Suprapubic skin (tissue), 4 donors: ENCODE measurements around the gene SPATA20. TPM values are rescaled to one million over a fixed set of nuclear protein-coding genes. Genes with fewer than 3 reads are reported as not detected.
A peak's percentile ranks its signal among the peaks of the same experiment; 100 is the strongest.

Experiments
- DNase-seq, 2 donors: peaks; one replicate each; pipeline ENCODE4 v3.0.0-alpha.2; 2019; ENCODE audit warnings: low spot score in 2 of 2
- H3K27ac ChIP-seq: fragments of 200-600 bp; sonication (generic); one replicate; pipeline ENCODE4 v1.5.1; 2019
- H3K27me3 ChIP-seq: fragments of 200-600 bp; sonication (generic); one replicate; pipeline ENCODE4 v1.5.1; 2019
- H3K36me3 ChIP-seq: fragments of 200-600 bp; sonication (generic); one replicate; pipeline ENCODE4 v1.5.1; 2019
- H3K4me1 ChIP-seq: fragments of 200-600 bp; sonication (generic); one replicate; pipeline ENCODE4 v1.5.1; 2019
- H3K4me3 ChIP-seq: fragments of 200-600 bp; sonication (generic); one replicate; pipeline ENCODE4 v1.5.1; 2019; ENCODE audit warnings: mild to moderate bottlenecking
- H3K9me3 ChIP-seq: fragments of 200-600 bp; sonication (generic); one replicate; pipeline ENCODE4 v1.5.1; 2019
- EP300 ChIP-seq: sonication (generic); formaldehyde crosslinking; IDR thresholded peaks from one replicate; pipeline ENCODE4 v1.6.1; 2017; ENCODE audit warnings: antibody characterized with exemption
- POLR2A ChIP-seq, 2 donors: fragments of 450-650 bp; IDR thresholded peaks; one replicate each; pipeline ENCODE4 v1.6.1; 2017; ENCODE audit warnings: antibody characterized with exemption in 2 of 2, mild to moderate bottlenecking in 2 of 2, moderate library complexity in 2 of 2
- POLR2AphosphoS5 ChIP-seq, 3 donors: sonication (generic); formaldehyde crosslinking; IDR thresholded peaks; one replicate each; pipeline ENCODE4 v1.6.1; 2017; ENCODE audit warnings: antibody characterized with exemption in 3 of 3
- WGBS: methylation state at CpG from one replicate; pipeline ENCODE4 v1.1.5; 2018; 5-methylcytosine and 5-hydroxymethylcytosine counted together
- total RNA-seq, 4 donors: library from RNA; depleted of rRNA; stranded (reverse); fragments of >200 nt; gene quantifications; one replicate each; pipeline ENCODE4 v1.1.0, GENCODE V29; 2016
- TF ChIP-seq, protein P1 (sequence below), 2 donors: fragments of 200-600 bp in 1 of 2; fragments of 450-650 bp in 1 of 2; sonication (generic) in 1 of 2; IDR thresholded peaks; one replicate each; pipeline ENCODE4 v1.5.1; 2016 to 2019; ENCODE audit warnings: antibody characterized with exemption in 2 of 2, mild to moderate bottlenecking in 1 of 2, moderate library complexity in 1 of 2

SPATA20 gene
- total RNA-seq, 4 donors from 2014 or later, result 36.5 to 75.4 (median 50.9) TPM

DNA sequence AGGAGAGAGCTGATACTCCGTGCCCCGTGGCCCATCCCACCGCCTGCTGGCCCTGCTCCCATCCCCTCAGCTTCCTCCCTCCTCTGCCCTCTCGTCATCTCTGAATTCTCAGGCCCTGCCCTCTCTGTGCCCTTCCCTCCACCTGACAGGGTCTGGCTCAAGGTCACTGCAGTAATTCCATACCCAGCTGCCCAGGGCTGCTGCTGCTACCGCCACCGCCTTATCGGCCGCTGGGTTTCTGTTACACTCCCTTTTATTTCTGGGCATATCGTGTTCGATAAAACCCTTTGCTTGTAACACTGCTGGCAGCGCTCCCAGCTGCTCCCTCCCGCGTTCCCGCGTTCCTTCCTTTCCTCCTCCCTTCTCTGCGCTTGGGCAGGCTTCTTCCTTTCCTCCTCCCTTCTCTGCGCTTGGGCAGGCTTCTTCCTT is 13.2 kb upstream of the SPATA20 start:
- peak overlapping the region; percentile 51 for H3K4me3 ChIP-seq
- 2% methylated on average over 17 of the region's 17 CpGs for WGBS
- H3K36me3 ChIP-seq, result no peaks in the 10 kb centered on the region
- H3K27ac ChIP-seq, result peak overlapping the region; percentile 78
- H3K4me1 ChIP-seq, result peaks cover 44% of the 10 kb centered on the region
- TF ChIP-seq, protein P1, sequence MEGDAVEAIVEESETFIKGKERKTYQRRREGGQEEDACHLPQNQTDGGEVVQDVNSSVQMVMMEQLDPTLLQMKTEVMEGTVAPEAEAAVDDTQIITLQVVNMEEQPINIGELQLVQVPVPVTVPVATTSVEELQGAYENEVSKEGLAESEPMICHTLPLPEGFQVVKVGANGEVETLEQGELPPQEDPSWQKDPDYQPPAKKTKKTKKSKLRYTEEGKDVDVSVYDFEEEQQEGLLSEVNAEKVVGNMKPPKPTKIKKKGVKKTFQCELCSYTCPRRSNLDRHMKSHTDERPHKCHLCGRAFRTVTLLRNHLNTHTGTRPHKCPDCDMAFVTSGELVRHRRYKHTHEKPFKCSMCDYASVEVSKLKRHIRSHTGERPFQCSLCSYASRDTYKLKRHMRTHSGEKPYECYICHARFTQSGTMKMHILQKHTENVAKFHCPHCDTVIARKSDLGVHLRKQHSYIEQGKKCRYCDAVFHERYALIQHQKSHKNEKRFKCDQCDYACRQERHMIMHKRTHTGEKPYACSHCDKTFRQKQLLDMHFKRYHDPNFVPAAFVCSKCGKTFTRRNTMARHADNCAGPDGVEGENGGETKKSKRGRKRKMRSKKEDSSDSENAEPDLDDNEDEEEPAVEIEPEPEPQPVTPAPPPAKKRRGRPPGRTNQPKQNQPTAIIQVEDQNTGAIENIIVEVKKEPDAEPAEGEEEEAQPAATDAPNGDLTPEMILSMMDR (IDR thresholded peaks at IDR 0.05), result no peak
- no peak for TF ChIP-seq POLR2AphosphoS5 (IDR thresholded peaks at IDR 0.05)
- TF ChIP-seq POLR2A (IDR thresholded peaks at IDR 0.05), result no peak
- TF ChIP-seq EP300, result no peak
- H3K27me3 ChIP-seq, result peaks cover 36% of the 10 kb centered on the region
- no peaks in the 10 kb centered on the region for H3K9me3 ChIP-seq
- DNase-seq, result no peak

DNA sequence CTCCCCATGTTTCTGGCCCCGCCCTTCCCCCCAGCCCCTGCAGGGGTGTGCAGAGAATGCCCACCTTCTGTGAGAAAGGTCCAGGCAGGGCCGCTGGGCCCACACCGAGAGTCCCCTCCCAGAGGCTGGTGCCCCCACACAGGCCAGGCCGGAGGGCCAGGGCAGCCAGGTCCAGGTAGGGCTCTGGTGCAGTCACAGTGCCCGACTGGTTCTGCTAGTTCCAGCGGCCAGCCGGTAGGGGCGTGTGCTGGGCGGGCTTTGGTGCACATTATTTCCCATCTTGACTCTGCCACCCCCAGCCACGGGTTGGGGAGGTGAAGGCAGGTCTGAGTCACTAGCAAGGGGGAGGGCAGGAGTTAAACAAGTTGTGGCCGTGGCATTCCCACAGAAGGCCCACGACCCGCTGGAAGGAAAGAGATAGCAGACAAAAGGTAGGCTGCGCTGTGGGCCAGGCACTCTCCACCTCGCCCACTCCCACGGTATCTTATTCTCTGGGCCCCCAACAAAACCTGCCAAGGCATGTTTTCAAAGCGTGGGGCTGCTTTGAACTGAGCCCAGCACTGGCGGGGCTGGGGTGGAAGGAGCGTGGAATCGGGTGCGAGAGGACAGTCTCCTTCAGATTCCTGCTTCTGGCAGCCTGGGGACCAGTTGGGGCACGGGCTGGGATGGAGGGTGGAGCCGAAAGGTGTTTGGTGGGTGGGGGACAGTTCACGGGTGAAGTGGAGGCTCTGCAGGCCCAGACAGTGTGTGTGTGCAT is 12.6 kb upstream of the SPATA20 start:
- 39% methylated on average over 21 of the region's 24 CpGs for WGBS
- H3K27me3 ChIP-seq, result peaks cover 32% of the 10 kb centered on the region

DNA sequence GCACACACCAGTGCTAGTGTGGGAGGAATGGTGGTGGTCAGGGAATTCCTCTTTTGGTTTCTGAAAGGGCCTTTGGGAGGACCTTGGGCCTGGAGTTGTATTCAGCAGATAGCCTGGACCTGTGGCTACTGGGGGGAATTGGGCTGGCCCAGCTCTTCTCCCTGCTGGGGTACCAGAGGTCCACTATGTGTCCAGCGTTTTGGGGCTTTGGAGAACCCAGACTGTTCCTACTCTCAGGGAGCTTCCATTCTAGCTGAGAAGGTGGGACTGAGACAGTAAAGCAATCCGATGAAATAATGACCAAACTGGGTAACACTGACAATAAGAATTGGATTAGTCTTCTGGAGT is 12.0 kb upstream of the SPATA20 start:
- DNase-seq, result no peak
- Histone ChIP-seq H3K36me3 (no peaks in the 10 kb centered on the region), H3K4me3 (peak overlapping the region; percentile 51), H3K27ac (peak overlapping the region; percentile 78), H3K9me3 (no peaks in the 10 kb centered on the region), H3K27me3 (peaks cover 28% of the 10 kb centered on the region), H3K4me1 (peaks cover 53% of the 10 kb centered on the region)
- TF ChIP-seq EP300 (no peak), POLR2A (IDR thresholded peaks at IDR 0.05) (no peak), POLR2AphosphoS5 (IDR thresholded peaks at IDR 0.05) (no peak)
- TF ChIP-seq, protein P1 (IDR thresholded peaks at IDR 0.05), result no peak
- 65% methylated on average over 2 of the region's 2 CpGs for whole genome bisulfite sequencing

More for the DNA sequence above, 12.6 kb upstream of the SPATA20 start:
- peaks cover 48% of the 10 kb centered on the region for H3K4me1 ChIP-seq
- H3K27ac ChIP-seq, result peak overlapping the region; percentile 78
- H3K4me3 ChIP-seq, result peak overlapping the region; percentile 51
- H3K36me3 ChIP-seq, result no peaks in the 10 kb centered on the region
- no peak for DNase-seq
- no peaks in the 10 kb centered on the region for H3K9me3 ChIP-seq
- TF ChIP-seq, protein P1 (IDR thresholded peaks at IDR 0.05), result peak; percentile 13 to 32
- TF ChIP-seq POLR2A (IDR thresholded peaks at IDR 0.05), result no peak

DNA sequence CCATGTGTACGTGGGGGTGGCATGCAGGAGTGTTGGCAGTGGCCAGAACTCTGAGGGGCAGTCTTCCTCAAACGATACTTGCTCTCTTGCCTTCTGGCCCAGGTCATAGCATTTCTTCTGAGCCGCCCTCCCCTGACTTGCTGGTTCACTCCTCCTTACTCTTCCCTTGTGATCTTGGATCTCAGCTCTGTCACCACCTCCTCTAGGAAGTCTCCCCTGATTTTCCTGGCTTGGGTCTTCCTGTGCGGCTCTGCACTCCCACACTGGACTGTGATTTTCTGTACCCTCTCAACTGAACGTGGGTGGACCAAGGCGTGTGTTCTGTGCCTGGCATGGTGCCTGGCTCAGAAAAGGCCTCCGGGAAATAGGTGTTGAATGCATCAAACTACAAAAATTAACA is 11.6 kb upstream of the SPATA20 start:
- Histone ChIP-seq H3K27me3 (peaks cover 26% of the 10 kb centered on the region), H3K4me3 (no peak overlapping the region), H3K36me3 (no peaks in the 10 kb centered on the region), H3K27ac (no peak overlapping the region), H3K9me3 (no peaks in the 10 kb centered on the region), H3K4me1 (peaks cover 58% of the 10 kb centered on the region)
- TF ChIP-seq, protein P1 (IDR thresholded peaks at IDR 0.05), result no peak
- no peak for TF ChIP-seq POLR2AphosphoS5 (IDR thresholded peaks at IDR 0.05)
- TF ChIP-seq POLR2A (IDR thresholded peaks at IDR 0.05), result no peak
- no peak for TF ChIP-seq EP300
- DNase-seq, result no peak
- 61% methylated on average over 7 of the region's 7 CpGs for WGBS

DNA sequence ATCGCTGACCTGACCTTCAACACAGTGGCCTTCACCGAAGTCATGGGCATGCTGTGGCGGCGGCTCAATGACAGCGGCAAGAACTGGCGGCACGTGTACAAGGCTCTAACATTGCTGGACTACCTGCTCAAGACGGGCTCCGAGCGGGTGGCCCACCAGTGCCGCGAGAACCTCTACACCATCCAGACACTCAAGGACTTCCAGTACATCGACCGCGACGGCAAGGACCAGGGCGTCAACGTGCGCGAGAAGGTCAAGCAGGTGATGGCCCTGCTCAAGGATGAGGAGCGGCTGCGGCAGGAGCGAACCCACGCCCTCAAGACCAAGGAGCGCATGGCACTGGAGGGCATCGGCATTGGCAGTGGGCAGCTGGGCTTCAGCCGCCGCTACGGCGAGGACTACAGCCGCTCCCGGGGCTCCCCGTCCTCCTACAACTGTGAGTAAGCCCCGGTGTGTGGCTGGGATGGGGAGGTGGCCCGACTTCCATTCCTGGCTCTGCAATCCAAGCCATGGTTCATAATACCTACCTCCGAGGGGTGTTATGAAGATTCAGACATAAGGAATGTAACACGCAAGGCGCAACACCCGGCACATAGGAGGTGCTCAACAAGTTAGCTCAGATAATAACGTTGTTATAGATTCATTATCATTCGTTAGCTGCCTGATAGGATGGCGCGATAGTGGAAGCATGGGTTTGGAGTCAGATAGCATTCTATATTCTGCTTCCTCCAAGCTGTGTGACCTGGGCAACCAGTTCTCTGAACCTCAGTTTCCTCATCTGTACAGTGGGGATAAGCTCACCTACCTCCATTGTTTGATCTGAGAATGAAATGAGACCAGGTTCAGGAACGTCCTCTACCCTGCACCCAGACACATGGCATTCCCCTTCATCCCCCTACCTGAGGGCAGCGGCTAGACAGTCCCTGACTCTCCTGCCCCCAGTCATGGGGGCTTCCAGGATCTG is 10.0 kb upstream of the SPATA20 start:
- H3K9me3 ChIP-seq, result no peaks in the 10 kb centered on the region
- peaks cover 11% of the 10 kb centered on the region for H3K27me3 ChIP-seq
- TF ChIP-seq POLR2AphosphoS5 (IDR thresholded peaks at IDR 0.05) (no peak), EP300 (no peak), POLR2A (IDR thresholded peaks at IDR 0.05) (no peak)
- TF ChIP-seq, protein P1 (IDR thresholded peaks at IDR 0.05), result no peak
- H3K36me3 ChIP-seq, result no peaks in the 10 kb centered on the region
- DNase-seq, result no peak
- WGBS, result 97% methylated on average over 44 of the region's 45 CpGs
- H3K4me1 ChIP-seq, result peaks cover 69% of the 10 kb centered on the region
- no peak overlapping the region for H3K27ac ChIP-seq
- H3K4me3 ChIP-seq, result no peak overlapping the region
